ENCODE measurements around the gene CGRRF1. TPM values are rescaled to one million over a fixed set of nuclear protein-coding genes. Genes with fewer than 3 reads are reported as not detected.
A peak's percentile ranks its signal among the peaks of the same experiment; 100 is the strongest.

The CGRRF1 gene
- total and polyA plus RNA-seq, 9 of the 15 experiments (the other 6 are each of a cell fraction or from before 2014, with no cell fraction given): 2.8 to 15.8 (median 4.6) TPM

DNA sequence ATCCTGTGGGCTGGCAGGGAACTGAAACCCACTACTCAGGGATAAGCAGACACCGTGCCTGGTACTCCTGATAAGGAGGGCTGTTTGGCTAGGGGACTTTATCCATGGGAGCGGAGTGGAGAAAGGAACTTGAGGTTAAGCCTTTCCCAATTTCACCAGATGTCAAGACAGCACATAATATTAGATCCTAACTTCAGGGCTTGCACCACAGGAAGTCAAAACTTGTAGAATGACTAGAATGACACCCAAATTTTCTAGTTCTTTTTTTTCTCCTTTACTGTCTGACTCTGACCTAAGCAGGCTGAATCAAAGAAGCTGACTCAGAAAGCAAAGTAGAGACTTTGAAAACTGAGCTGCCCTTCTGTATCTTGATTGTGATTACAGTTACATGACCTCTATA lies 7.1 kb upstream of the CGRRF1 start (continued):
- TF ChIP-seq ZBTB11 (CRISPR knock-in tag; IDR thresholded peaks at IDR 0.05) (no peak), HNRNPK (IDR thresholded peaks at IDR 0.05; ENCODE audit: low read depth, low read length, poor library complexity, severe bottlenecking) (no peak), ZNF134 (CRISPR knock-in tag; conservative IDR thresholded peaks at IDR 0.05) (no peak), TCF3 (CRISPR knock-in tag; IDR thresholded peaks at IDR 0.05) (peak; percentile 80), KAT7 (CRISPR knock-in tag; IDR thresholded peaks at IDR 0.05; ENCODE audit: borderline replicate concordance) (no peak), ZFPM2 (CRISPR knock-in tag; IDR thresholded peaks at IDR 0.05) (no peak), ZBTB1 (CRISPR knock-in tag; IDR thresholded peaks at IDR 0.05; ENCODE audit: borderline replicate concordance, low read depth) (no peak), TAF7 (tag; IDR thresholded peaks at IDR 0.05) (no peak), KDM1A (IDR thresholded peaks at IDR 0.05) (peak; percentile 48 to 60; a peak in 3 of 4 replicates), ZSCAN32 (CRISPR knock-in tag; IDR thresholded peaks at IDR 0.05) (no peak), CBX1 (IDR thresholded peaks at IDR 0.05; ENCODE audit: low read depth) (no peak), FOXJ3 (CRISPR knock-in tag; IDR thresholded peaks at IDR 0.05) (no peak), ZNF184 (CRISPR knock-in tag; IDR thresholded peaks at IDR 0.05) (no peak), SRSF3 (IDR thresholded peaks at IDR 0.05; ENCODE audit: insufficient read depth, low read length) (no peak), MTA2 (IDR thresholded peaks at IDR 0.05; ENCODE audit: low read depth) (peak; percentile 48; the same call in 1 of the 2 replicates), SMARCE1 (IDR thresholded peaks at IDR 0.05) (0 out of 2 replicates have a peak, but pooled peaks have one; percentile 29), CTCF (IDR thresholded peaks at IDR 0.05 in 2 of 3, conservative IDR thresholded peaks at IDR 0.05 in 1 of 3; ENCODE audit: insufficient read depth in 2 of 3, low read depth in 1 of 3, low read length in 3 of 3) (no peak)
- TF ChIP-seq, protein P1, sequence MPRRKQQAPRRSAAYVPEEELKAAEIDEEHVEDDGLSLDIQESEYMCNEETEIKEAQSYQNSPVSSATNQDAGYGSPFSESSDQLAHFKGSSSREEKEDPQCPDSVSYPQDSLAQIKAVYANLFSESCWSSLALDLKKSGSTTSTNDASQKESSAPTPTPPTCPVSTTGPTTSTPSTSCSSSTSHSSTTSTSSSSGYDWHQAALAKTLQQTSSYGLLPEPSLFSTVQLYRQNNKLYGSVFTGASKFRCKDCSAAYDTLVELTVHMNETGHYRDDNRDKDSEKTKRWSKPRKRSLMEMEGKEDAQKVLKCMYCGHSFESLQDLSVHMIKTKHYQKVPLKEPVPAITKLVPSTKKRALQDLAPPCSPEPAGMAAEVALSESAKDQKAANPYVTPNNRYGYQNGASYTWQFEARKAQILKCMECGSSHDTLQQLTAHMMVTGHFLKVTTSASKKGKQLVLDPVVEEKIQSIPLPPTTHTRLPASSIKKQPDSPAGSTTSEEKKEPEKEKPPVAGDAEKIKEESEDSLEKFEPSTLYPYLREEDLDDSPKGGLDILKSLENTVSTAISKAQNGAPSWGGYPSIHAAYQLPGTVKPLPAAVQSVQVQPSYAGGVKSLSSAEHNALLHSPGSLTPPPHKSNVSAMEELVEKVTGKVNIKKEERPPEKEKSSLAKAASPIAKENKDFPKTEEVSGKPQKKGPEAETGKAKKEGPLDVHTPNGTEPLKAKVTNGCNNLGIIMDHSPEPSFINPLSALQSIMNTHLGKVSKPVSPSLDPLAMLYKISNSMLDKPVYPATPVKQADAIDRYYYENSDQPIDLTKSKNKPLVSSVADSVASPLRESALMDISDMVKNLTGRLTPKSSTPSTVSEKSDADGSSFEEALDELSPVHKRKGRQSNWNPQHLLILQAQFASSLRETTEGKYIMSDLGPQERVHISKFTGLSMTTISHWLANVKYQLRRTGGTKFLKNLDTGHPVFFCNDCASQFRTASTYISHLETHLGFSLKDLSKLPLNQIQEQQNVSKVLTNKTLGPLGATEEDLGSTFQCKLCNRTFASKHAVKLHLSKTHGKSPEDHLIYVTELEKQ (CRISPR knock-in tag; IDR thresholded peaks at IDR 0.05): no peak
- TF ChIP-seq, protein P2, sequence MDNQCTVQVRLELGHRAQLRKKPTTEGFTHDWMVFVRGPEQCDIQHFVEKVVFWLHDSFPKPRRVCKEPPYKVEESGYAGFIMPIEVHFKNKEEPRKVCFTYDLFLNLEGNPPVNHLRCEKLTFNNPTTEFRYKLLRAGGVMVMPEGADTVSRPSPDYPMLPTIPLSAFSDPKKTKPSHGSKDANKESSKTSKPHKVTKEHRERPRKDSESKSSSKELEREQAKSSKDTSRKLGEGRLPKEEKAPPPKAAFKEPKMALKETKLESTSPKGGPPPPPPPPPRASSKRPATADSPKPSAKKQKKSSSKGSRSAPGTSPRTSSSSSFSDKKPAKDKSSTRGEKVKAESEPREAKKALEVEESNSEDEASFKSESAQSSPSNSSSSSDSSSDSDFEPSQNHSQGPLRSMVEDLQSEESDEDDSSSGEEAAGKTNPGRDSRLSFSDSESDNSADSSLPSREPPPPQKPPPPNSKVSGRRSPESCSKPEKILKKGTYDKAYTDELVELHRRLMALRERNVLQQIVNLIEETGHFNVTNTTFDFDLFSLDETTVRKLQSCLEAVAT (IDR thresholded peaks at IDR 0.05): no peak

All from K562 (cell line).